ENCODE results near the gene TNFRSF12A.

- TF ChIP-seq HDGF (IDR thresholded peaks at IDR 0.05; ENCODE audit: borderline replicate concordance) (no peak), SUZ12 (IDR thresholded peaks at IDR 0.05) (no peak), NFRKB (IDR thresholded peaks at IDR 0.05) (no peak), L3MBTL2 (conservative IDR thresholded peaks at IDR 0.05) (no peak), ARNT (IDR thresholded peaks at IDR 0.05) (no peak), FOXK2 (IDR thresholded peaks at IDR 0.05) (no peak), FOXA1 (IDR thresholded peaks at IDR 0.05) (no peak), ZNF384 (IDR thresholded peaks at IDR 0.05) (no peak), LEF1 (IDR thresholded peaks at IDR 0.05; ENCODE audit: borderline replicate concordance) (no peak), BHLHE40 (IDR thresholded peaks at IDR 0.05; ENCODE audit: borderline replicate concordance) (no peak)
These were observed 2.7 kb downstream of the TNFRSF12A start for GRCh38 chr16:3022684-3023414.

Measured in HEK293T (cell line).